Uterus (tissue), 2 donors: ENCODE data around the gene TNS1.

ENCODE experiments used
- POLR2A ChIP-seq, 2 donors: fragments of 450-650 bp; IDR thresholded peaks; one replicate each; pipeline ENCODE4 v1.6.1; 2016; ENCODE audit warnings: antibody characterized with exemption in 2 of 2, mild to moderate bottlenecking in 1 of 2, moderate library complexity in 1 of 2
- TF ChIP-seq, protein P1 (sequence below), 4 experiments: fragments of 200-600 bp in 2 of 4; fragments of 450-650 bp in 2 of 4; sonication (generic) in 2 of 4; IDR thresholded peaks; one replicate each; pipeline ENCODE4 v1.5.1; 2016 to 2019; ENCODE audit warnings: antibody characterized with exemption in 4 of 4, mild to moderate bottlenecking in 2 of 4, moderate library complexity in 1 of 4

- TF ChIP-seq, protein P1, sequence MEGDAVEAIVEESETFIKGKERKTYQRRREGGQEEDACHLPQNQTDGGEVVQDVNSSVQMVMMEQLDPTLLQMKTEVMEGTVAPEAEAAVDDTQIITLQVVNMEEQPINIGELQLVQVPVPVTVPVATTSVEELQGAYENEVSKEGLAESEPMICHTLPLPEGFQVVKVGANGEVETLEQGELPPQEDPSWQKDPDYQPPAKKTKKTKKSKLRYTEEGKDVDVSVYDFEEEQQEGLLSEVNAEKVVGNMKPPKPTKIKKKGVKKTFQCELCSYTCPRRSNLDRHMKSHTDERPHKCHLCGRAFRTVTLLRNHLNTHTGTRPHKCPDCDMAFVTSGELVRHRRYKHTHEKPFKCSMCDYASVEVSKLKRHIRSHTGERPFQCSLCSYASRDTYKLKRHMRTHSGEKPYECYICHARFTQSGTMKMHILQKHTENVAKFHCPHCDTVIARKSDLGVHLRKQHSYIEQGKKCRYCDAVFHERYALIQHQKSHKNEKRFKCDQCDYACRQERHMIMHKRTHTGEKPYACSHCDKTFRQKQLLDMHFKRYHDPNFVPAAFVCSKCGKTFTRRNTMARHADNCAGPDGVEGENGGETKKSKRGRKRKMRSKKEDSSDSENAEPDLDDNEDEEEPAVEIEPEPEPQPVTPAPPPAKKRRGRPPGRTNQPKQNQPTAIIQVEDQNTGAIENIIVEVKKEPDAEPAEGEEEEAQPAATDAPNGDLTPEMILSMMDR (IDR thresholded peaks at IDR 0.05) = no peak
- no peak for TF ChIP-seq POLR2A (IDR thresholded peaks at IDR 0.05)
These were observed 53.9 kb downstream of the TNS1 start for GRCh38 chr2:217948897-217949296.
